Measurements from ENCODE around the gene MBNL1.
A peak's percentile ranks its signal among the peaks of the same experiment; 100 is the strongest.

Gene MBNL1

GRCh38 chr3:152466784-152467183 is 198.1 kb downstream of the MBNL1 start:
- TF ChIP-seq POU6F1 (CRISPR knock-in tag; IDR thresholded peaks at IDR 0.05; ENCODE audit: borderline replicate concordance, low read depth) = no peak
- TF ChIP-seq OSR1 (CRISPR knock-in tag; IDR thresholded peaks at IDR 0.05) = no peak
- no peak for TF ChIP-seq PATZ1 (CRISPR knock-in tag; IDR thresholded peaks at IDR 0.05; ENCODE audit: borderline replicate concordance)
- TF ChIP-seq ZC3H10 (CRISPR knock-in tag; IDR thresholded peaks at IDR 0.05) = no peak
- no peak for TF ChIP-seq ZNF8 (CRISPR knock-in tag; IDR thresholded peaks at IDR 0.05)
- no peak for TF ChIP-seq CSRNP3 (CRISPR knock-in tag; IDR thresholded peaks at IDR 0.05)
- ATAC-seq = peak; percentile 80

GRCh38 chr3:152469248-152470025 is 200.7 kb downstream of the MBNL1 start:
- TF ChIP-seq PPARA (CRISPR knock-in tag; IDR thresholded peaks at IDR 0.05; ENCODE audit: borderline replicate concordance) (no peak), SNAI2 (CRISPR knock-in tag; IDR thresholded peaks at IDR 0.05) (no peak), ZFP30 (CRISPR knock-in tag; IDR thresholded peaks at IDR 0.05) (no peak), BACH2 (CRISPR knock-in tag; IDR thresholded peaks at IDR 0.05; ENCODE audit: borderline replicate concordance) (no peak), ZNF8 (CRISPR knock-in tag; IDR thresholded peaks at IDR 0.05) (no peak), POU6F1 (CRISPR knock-in tag; IDR thresholded peaks at IDR 0.05; ENCODE audit: borderline replicate concordance, low read depth) (no peak), OSR1 (CRISPR knock-in tag; IDR thresholded peaks at IDR 0.05) (no peak), ARNTL (CRISPR knock-in tag; IDR thresholded peaks at IDR 0.05; ENCODE audit: borderline replicate concordance, low read depth) (no peak)
- no peak for ATAC-seq

GRCh38 chr3:152470095-152470494 is 201.4 kb downstream of the MBNL1 start:
- TF ChIP-seq POU6F1 (CRISPR knock-in tag; IDR thresholded peaks at IDR 0.05; ENCODE audit: borderline replicate concordance, low read depth) = no peak
- TF ChIP-seq BACH2 (CRISPR knock-in tag; IDR thresholded peaks at IDR 0.05; ENCODE audit: borderline replicate concordance) = no peak
- TF ChIP-seq PPARA (CRISPR knock-in tag; IDR thresholded peaks at IDR 0.05; ENCODE audit: borderline replicate concordance) = no peak
- TF ChIP-seq TOX (CRISPR knock-in tag; IDR thresholded peaks at IDR 0.05; ENCODE audit: borderline replicate concordance) = no peak
- TF ChIP-seq ZFP3 (CRISPR knock-in tag; IDR thresholded peaks at IDR 0.05) = no peak
- no peak for TF ChIP-seq OSR1 (CRISPR knock-in tag; IDR thresholded peaks at IDR 0.05)
- no peak for TF ChIP-seq ZNF8 (CRISPR knock-in tag; IDR thresholded peaks at IDR 0.05)
- TF ChIP-seq CSDC2 (CRISPR knock-in tag; IDR thresholded peaks at IDR 0.05) = no peak
- TF ChIP-seq RARB (CRISPR knock-in tag; IDR thresholded peaks at IDR 0.05) = no peak
- TF ChIP-seq ISL1 (CRISPR knock-in tag; IDR thresholded peaks at IDR 0.05) = no peak
- TF ChIP-seq TCF4 (CRISPR knock-in tag; IDR thresholded peaks at IDR 0.05; ENCODE audit: borderline replicate concordance) = no peak
- no peak for TF ChIP-seq CREB5 (CRISPR knock-in tag; IDR thresholded peaks at IDR 0.05; ENCODE audit: low read depth)
- TF ChIP-seq ZNF565 (CRISPR knock-in tag; conservative IDR thresholded peaks at IDR 0.05; ENCODE audit: low read depth) = no peak
- TF ChIP-seq ARNTL (CRISPR knock-in tag; IDR thresholded peaks at IDR 0.05; ENCODE audit: borderline replicate concordance, low read depth) = no peak
- no peak for TF ChIP-seq ESRRG (CRISPR knock-in tag; IDR thresholded peaks at IDR 0.05)
- no peak for TF ChIP-seq GLIS3 (CRISPR knock-in tag; IDR thresholded peaks at IDR 0.05)
- no peak for TF ChIP-seq ZFP30 (CRISPR knock-in tag; IDR thresholded peaks at IDR 0.05)
- TF ChIP-seq PATZ1 (CRISPR knock-in tag; IDR thresholded peaks at IDR 0.05; ENCODE audit: borderline replicate concordance) = no peak
- TF ChIP-seq CSRNP3 (CRISPR knock-in tag; IDR thresholded peaks at IDR 0.05) = no peak
- no peak for TF ChIP-seq ZNF70 (CRISPR knock-in tag; IDR thresholded peaks at IDR 0.05)

More at GRCh38 chr3:152470095-152470494, 201.4 kb downstream of the MBNL1 start:
- ATAC-seq = no peak
